ENCODE results near the gene NKX6-1.

DNA sequence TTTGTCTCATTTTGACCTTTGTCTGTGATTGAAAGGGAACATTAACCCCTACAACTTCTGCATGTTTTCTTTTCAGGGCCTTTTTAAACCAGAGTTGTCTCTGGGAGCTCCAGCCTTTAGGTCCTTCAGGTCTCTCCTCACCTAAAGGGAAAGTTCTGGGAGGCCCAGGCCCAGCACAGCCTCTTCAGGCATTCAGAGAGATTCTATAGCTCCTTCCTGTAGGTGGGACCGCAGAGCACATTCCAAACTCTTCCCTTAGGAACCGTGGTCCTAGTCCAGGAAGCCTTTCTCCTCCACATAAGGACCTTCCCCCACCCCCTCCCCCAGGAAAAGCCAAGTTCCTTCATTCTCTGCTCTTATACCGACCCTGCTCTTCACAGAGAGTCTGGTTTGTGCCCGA is 14.9 kb downstream of the NKX6-1 start:
- TF ChIP-seq, protein P1, sequence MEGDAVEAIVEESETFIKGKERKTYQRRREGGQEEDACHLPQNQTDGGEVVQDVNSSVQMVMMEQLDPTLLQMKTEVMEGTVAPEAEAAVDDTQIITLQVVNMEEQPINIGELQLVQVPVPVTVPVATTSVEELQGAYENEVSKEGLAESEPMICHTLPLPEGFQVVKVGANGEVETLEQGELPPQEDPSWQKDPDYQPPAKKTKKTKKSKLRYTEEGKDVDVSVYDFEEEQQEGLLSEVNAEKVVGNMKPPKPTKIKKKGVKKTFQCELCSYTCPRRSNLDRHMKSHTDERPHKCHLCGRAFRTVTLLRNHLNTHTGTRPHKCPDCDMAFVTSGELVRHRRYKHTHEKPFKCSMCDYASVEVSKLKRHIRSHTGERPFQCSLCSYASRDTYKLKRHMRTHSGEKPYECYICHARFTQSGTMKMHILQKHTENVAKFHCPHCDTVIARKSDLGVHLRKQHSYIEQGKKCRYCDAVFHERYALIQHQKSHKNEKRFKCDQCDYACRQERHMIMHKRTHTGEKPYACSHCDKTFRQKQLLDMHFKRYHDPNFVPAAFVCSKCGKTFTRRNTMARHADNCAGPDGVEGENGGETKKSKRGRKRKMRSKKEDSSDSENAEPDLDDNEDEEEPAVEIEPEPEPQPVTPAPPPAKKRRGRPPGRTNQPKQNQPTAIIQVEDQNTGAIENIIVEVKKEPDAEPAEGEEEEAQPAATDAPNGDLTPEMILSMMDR (conservative IDR thresholded peaks at IDR 0.05 in 1 of 2, IDR thresholded peaks at IDR 0.05 in 1 of 2; ENCODE audit: low read depth in 1 of 2, low read length in 2 of 2), result no peak
- TF ChIP-seq EZH2 (IDR thresholded peaks at IDR 0.05; ENCODE audit: low read length, missing control alignments), result no peak

Data from fibroblast of lung (primary cell).